ENCODE data around the gene C1QL4.

The C1QL4 gene

GRCh38 chr12:49345825-49346658, 9.1 kb upstream of the C1QL4 start:
- peak overlapping the region; percentile 52 for H3K4me3 ChIP-seq (ENCODE audit: low read length)
- H3K36me3 ChIP-seq (ENCODE audit: control insufficient read depth, low read length) = no peaks in the 10 kb centered on the region
- H3K4me2 ChIP-seq (ENCODE audit: low read length) = peak overlapping the region; percentile 62
- H3K4me1 ChIP-seq (ENCODE audit: control insufficient read depth, low read length) = peaks cover 58% of the 10 kb centered on the region
- TF ChIP-seq CTCF (IDR thresholded peaks at IDR 0.05; ENCODE audit: low read depth, low read length, poor library complexity, severe bottlenecking) (no peak), EZH2phosphoT487 (IDR thresholded peaks at IDR 0.05; ENCODE audit: borderline replicate concordance, low read length) (peak; percentile 93)
- H3K9me3 ChIP-seq (ENCODE audit: control insufficient read depth, insufficient read depth, low read length) = no peaks in the 10 kb centered on the region
- H4K20me1 ChIP-seq (ENCODE audit: control insufficient read depth, insufficient read depth, low read depth, low read length) = 0 out of 2 replicates have a peak, but pooled peaks cover 2% of the 10 kb centered on the region
- H3K27ac ChIP-seq (ENCODE audit: low read depth, low read length) = no peak overlapping the region
- H3K79me2 ChIP-seq (ENCODE audit: control insufficient read depth, low read length) = no peaks in the 10 kb centered on the region
- peaks cover 69% of the 10 kb centered on the region for H3K27me3 ChIP-seq (ENCODE audit: control insufficient read depth, low read length)
- no peaks in the 10 kb centered on the region for H3K9me2 ChIP-seq (replicated peaks; ENCODE audit: control insufficient read depth, low read length)
- peaks cover 7% of the 10 kb centered on the region; the same call in 1 of the 2 replicates for H3F3A ChIP-seq (ENCODE audit: control insufficient read depth, insufficient read depth)

DNA sequence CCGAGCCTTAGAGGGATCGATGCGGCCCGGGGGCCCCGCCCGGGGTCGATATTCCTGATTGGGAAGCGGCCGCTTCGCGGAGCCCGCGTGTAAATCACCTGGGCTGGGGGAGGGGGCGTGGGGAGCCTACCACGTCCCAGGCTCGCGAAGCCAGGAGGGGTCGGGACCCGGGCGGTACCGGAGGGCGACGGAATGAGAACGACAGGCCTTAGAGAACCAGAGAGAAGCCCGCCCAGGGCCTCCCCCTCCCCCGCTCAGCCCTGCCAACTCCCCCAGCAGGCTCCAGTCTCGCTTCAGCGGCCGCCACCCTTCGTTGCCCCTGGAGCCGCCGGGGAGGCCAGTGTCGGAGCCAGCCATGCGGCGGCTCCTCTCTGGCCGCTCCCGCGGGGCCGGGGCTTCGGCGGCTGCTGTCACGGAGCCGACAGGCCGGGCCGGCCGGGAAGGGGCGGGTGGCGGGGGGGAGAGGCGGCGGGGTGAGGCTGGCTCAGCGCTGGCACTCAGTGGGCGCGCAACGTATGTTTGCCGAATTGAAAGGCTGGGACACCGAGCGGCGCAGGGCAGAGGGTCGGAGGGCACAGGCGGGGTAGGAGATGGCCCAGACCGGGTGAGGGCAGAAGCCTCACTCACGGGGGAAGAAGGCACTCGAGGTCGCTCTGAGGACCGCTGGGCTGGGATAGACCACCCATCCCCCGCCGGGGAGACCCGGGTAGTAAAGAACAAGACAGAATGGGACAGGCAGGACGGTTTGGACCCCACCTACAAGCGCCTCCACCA, 8.2 kb upstream of the C1QL4 start:
- Histone ChIP-seq H3K4me1 (ENCODE audit: control insufficient read depth, low read length) (peaks cover 58% of the 10 kb centered on the region), H3K9me2 (replicated peaks; ENCODE audit: control insufficient read depth, low read length) (no peaks in the 10 kb centered on the region), H3F3A (ENCODE audit: control insufficient read depth, insufficient read depth) (peaks cover 12% of the 10 kb centered on the region), H3K4me3 (ENCODE audit: low read length) (peak overlapping the region; percentile 52), H3K36me3 (ENCODE audit: control insufficient read depth, low read length) (no peaks in the 10 kb centered on the region), H3K4me2 (ENCODE audit: low read length) (peak overlapping the region; percentile 62), H3K9me3 (ENCODE audit: control insufficient read depth, insufficient read depth, low read length) (no peaks in the 10 kb centered on the region), H3K79me2 (ENCODE audit: control insufficient read depth, low read length) (no peaks in the 10 kb centered on the region), H4K20me1 (ENCODE audit: control insufficient read depth, insufficient read depth, low read depth, low read length) (0 out of 2 replicates have a peak, but pooled peaks cover 2% of the 10 kb centered on the region), H3K27ac (ENCODE audit: low read depth, low read length) (no peak overlapping the region), H3K27me3 (ENCODE audit: control insufficient read depth, low read length) (peaks cover 77% of the 10 kb centered on the region)
- TF ChIP-seq CTCF (IDR thresholded peaks at IDR 0.05; ENCODE audit: low read depth, low read length, poor library complexity, severe bottlenecking) (no peak), EZH2phosphoT487 (IDR thresholded peaks at IDR 0.05; ENCODE audit: borderline replicate concordance, low read length) (peak; percentile 64; the same call in 1 of the 2 replicates)

- Histone ChIP-seq H3K27me3 (ENCODE audit: control insufficient read depth, low read length) (peaks cover 84% of the 10 kb centered on the region), H3K4me2 (ENCODE audit: low read length) (peak overlapping the region; percentile 62), H3K4me1 (ENCODE audit: control insufficient read depth, low read length) (peaks cover 58% of the 10 kb centered on the region)
Observed at GRCh38 chr12:49344486-49345050, 7.6 kb upstream of the C1QL4 start.

More at GRCh38 chr12:49344486-49345050, 7.6 kb upstream of the C1QL4 start:
- Histone ChIP-seq H3K79me2 (ENCODE audit: control insufficient read depth, low read length) (no peaks in the 10 kb centered on the region), H3K27ac (ENCODE audit: low read depth, low read length) (no peak overlapping the region), H4K20me1 (ENCODE audit: control insufficient read depth, insufficient read depth, low read depth, low read length) (0 out of 2 replicates have a peak, but pooled peaks cover 2% of the 10 kb centered on the region), H3K9me3 (ENCODE audit: control insufficient read depth, insufficient read depth, low read length) (no peaks in the 10 kb centered on the region), H3K4me3 (ENCODE audit: low read length) (no peak overlapping the region), H3F3A (ENCODE audit: control insufficient read depth, insufficient read depth) (peaks cover 12% of the 10 kb centered on the region), H3K9me2 (replicated peaks; ENCODE audit: control insufficient read depth, low read length) (no peaks in the 10 kb centered on the region), H3K36me3 (ENCODE audit: control insufficient read depth, low read length) (no peaks in the 10 kb centered on the region)
- TF ChIP-seq CTCF (IDR thresholded peaks at IDR 0.05; ENCODE audit: low read depth, low read length, poor library complexity, severe bottlenecking) = no peak
- TF ChIP-seq EZH2phosphoT487 (IDR thresholded peaks at IDR 0.05; ENCODE audit: borderline replicate concordance, low read length) = no peak
